ENCODE data around the gene KCTD3.

DNA sequence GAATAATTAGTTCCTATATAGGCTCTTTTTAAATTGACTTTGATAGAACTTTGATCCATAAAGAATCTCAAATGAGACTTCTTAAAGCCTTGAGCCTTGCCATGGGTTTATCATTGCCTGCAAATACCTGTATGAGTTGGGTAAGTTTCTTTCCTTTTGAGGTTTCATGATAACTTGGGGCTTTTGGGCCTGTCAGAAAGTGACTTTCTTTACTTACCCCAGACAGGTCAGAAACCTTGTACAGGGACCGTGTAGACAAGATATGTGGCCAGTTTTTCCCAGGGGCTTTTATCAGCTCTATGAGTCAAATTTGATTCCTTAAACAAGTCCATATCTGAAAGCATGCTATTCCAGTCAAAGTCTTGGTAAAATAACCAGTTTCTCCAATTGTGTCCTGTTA, 17.3 kb downstream of the KCTD3 start:
- TF ChIP-seq, protein P1, sequence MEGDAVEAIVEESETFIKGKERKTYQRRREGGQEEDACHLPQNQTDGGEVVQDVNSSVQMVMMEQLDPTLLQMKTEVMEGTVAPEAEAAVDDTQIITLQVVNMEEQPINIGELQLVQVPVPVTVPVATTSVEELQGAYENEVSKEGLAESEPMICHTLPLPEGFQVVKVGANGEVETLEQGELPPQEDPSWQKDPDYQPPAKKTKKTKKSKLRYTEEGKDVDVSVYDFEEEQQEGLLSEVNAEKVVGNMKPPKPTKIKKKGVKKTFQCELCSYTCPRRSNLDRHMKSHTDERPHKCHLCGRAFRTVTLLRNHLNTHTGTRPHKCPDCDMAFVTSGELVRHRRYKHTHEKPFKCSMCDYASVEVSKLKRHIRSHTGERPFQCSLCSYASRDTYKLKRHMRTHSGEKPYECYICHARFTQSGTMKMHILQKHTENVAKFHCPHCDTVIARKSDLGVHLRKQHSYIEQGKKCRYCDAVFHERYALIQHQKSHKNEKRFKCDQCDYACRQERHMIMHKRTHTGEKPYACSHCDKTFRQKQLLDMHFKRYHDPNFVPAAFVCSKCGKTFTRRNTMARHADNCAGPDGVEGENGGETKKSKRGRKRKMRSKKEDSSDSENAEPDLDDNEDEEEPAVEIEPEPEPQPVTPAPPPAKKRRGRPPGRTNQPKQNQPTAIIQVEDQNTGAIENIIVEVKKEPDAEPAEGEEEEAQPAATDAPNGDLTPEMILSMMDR (IDR thresholded peaks at IDR 0.05) = no peak
- TF ChIP-seq POLR2A (IDR thresholded peaks at IDR 0.05) = no peak
- TF ChIP-seq POLR2AphosphoS5 (IDR thresholded peaks at IDR 0.05) = no peak
